ENCODE results near the gene TLDC2. TPM values are rescaled to one million over a fixed set of nuclear protein-coding genes. Genes with fewer than 3 reads are reported as not detected.

Gene TLDC2
- polyA plus RNA-seq, 1 donor from 2014 or later: not detected

- no peak overlapping the region for H3K4me2 ChIP-seq (ENCODE audit: low read length)
- H3K9ac ChIP-seq (ENCODE audit: low read length): no peak overlapping the region
- H4K20me1 ChIP-seq (ENCODE audit: insufficient read depth): no peaks in the 10 kb centered on the region
- no peak overlapping the region for H3K27ac ChIP-seq (ENCODE audit: low read length)
- no peaks in the 10 kb centered on the region for H3K9me2 ChIP-seq (ENCODE audit: insufficient read depth, low read length)
- no peaks in the 10 kb centered on the region for H3K79me2 ChIP-seq (replicated peaks; ENCODE audit: insufficient read depth, low read length)
- H3K36me3 ChIP-seq (ENCODE audit: insufficient read depth, low read length): no peaks in the 10 kb centered on the region
- H3K27me3 ChIP-seq (ENCODE audit: insufficient read depth, low read depth, low read length): no peaks in the 10 kb centered on the region
- H3F3A ChIP-seq (ENCODE audit: insufficient read depth, low read length, poor library complexity, severe bottlenecking): no peaks in the 10 kb centered on the region
- TF ChIP-seq TAF1 (IDR thresholded peaks at IDR 0.05; ENCODE audit: low read depth) (no peak), EP300 (conservative IDR thresholded peaks at IDR 0.05; ENCODE audit: poor library complexity, severe bottlenecking) (no peak), REST (IDR thresholded peaks at IDR 0.05; ENCODE audit: borderline replicate concordance) (no peak), POLR2AphosphoS5 (IDR thresholded peaks at IDR 0.05) (no peak), MXI1 (conservative IDR thresholded peaks at IDR 0.05; ENCODE audit: poor library complexity, severe bottlenecking) (no peak)
- H3K9me3 ChIP-seq (ENCODE audit: low read length): no peaks in the 10 kb centered on the region
- H3K4me3 ChIP-seq (ENCODE audit: low read length): no peak overlapping the region
- H2AFZ ChIP-seq (ENCODE audit: low read depth, low read length): no peak overlapping the region
These were observed 41.3 kb downstream of the TLDC2 start for GRCh38 chr20:36917240-36917639.

DNA sequence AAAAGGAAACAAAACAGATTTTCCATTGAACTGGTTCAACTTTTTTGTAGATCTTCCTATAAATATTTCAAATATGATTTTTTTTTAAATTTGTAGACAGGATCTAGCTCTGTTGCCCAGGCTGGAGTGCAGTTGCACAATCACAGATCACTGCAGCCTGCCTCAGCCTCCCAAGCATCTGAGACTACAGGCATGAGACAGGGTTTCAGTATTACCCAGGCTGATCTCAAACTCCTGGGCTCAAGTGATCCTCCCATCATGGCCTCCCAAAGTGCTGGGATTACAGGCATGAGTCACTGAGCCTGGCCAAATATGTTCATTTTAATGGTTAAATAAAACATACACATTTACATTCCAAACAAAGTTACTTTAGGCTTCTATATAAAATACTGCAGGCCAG, 42.0 kb downstream of the TLDC2 start:
- no peaks in the 10 kb centered on the region for H3F3A ChIP-seq (ENCODE audit: insufficient read depth, low read length, poor library complexity, severe bottlenecking)
- H3K9me3 ChIP-seq (ENCODE audit: low read length): no peaks in the 10 kb centered on the region
- H2AFZ ChIP-seq (ENCODE audit: low read depth, low read length): no peak overlapping the region
- TF ChIP-seq EZH2 (IDR thresholded peaks at IDR 0.05; ENCODE audit: borderline replicate concordance, insufficient read depth, low read length, poor library complexity, severe bottlenecking) (no peak), TAF1 (IDR thresholded peaks at IDR 0.05; ENCODE audit: low read depth) (no peak), RAD21 (conservative IDR thresholded peaks at IDR 0.05) (no peak), REST (IDR thresholded peaks at IDR 0.05; ENCODE audit: borderline replicate concordance) (no peak), POLR2AphosphoS5 (IDR thresholded peaks at IDR 0.05) (no peak), EP300 (conservative IDR thresholded peaks at IDR 0.05; ENCODE audit: poor library complexity, severe bottlenecking) (no peak), MXI1 (conservative IDR thresholded peaks at IDR 0.05; ENCODE audit: poor library complexity, severe bottlenecking) (no peak), SMC3 (conservative IDR thresholded peaks at IDR 0.05; ENCODE audit: poor library complexity) (no peak)
- TF ChIP-seq, protein P1, sequence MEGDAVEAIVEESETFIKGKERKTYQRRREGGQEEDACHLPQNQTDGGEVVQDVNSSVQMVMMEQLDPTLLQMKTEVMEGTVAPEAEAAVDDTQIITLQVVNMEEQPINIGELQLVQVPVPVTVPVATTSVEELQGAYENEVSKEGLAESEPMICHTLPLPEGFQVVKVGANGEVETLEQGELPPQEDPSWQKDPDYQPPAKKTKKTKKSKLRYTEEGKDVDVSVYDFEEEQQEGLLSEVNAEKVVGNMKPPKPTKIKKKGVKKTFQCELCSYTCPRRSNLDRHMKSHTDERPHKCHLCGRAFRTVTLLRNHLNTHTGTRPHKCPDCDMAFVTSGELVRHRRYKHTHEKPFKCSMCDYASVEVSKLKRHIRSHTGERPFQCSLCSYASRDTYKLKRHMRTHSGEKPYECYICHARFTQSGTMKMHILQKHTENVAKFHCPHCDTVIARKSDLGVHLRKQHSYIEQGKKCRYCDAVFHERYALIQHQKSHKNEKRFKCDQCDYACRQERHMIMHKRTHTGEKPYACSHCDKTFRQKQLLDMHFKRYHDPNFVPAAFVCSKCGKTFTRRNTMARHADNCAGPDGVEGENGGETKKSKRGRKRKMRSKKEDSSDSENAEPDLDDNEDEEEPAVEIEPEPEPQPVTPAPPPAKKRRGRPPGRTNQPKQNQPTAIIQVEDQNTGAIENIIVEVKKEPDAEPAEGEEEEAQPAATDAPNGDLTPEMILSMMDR (IDR thresholded peaks at IDR 0.05; ENCODE audit: poor library complexity, severe bottlenecking): no peak
- H3K9me2 ChIP-seq (ENCODE audit: insufficient read depth, low read length): no peaks in the 10 kb centered on the region
- no peak overlapping the region for H3K4me2 ChIP-seq (ENCODE audit: low read length)
- H3K79me2 ChIP-seq (replicated peaks; ENCODE audit: insufficient read depth, low read length): no peaks in the 10 kb centered on the region
- no peaks in the 10 kb centered on the region for H4K20me1 ChIP-seq (ENCODE audit: insufficient read depth)
- H3K36me3 ChIP-seq (ENCODE audit: insufficient read depth, low read length): no peaks in the 10 kb centered on the region
- no peak overlapping the region for H3K27ac ChIP-seq (ENCODE audit: low read length)
- H3K27me3 ChIP-seq (ENCODE audit: insufficient read depth, low read depth, low read length): no peaks in the 10 kb centered on the region
- H3K4me3 ChIP-seq (ENCODE audit: low read length): no peak overlapping the region
- H3K9ac ChIP-seq (ENCODE audit: low read length): no peak overlapping the region

Data from neural cell (in vitro differentiated cells).